ENCODE results near the gene PMFBP1.

PMFBP1 gene

GRCh38 chr16:72171236-72171635, 719 bp downstream of the PMFBP1 start:
- Histone ChIP-seq H3K36me3 (ENCODE audit: insufficient read depth, low read length) (no peaks in the 10 kb centered on the region), H3K27me3 (ENCODE audit: insufficient read depth, low read length) (no peaks in the 10 kb centered on the region), H3K4me3 (ENCODE audit: low read length) (no peak overlapping the region), H2AFZ (ENCODE audit: low read depth, low read length) (no peak overlapping the region), H3K9me3 (ENCODE audit: low read length) (peaks cover 2% of the 10 kb centered on the region), H3K4me1 (ENCODE audit: insufficient read depth, low read length) (peaks cover 8% of the 10 kb centered on the region)

GRCh38 chr16:72169708-72170107, 2.2 kb downstream of the PMFBP1 start:
- Histone ChIP-seq H3K9me3 (ENCODE audit: low read length) (no peaks in the 10 kb centered on the region), H3K4me3 (ENCODE audit: low read length) (no peak overlapping the region), H3K36me3 (ENCODE audit: insufficient read depth, low read length) (no peaks in the 10 kb centered on the region), H3K27me3 (ENCODE audit: insufficient read depth, low read length) (no peaks in the 10 kb centered on the region), H2AFZ (ENCODE audit: low read depth, low read length) (no peak overlapping the region), H3K4me1 (ENCODE audit: insufficient read depth, low read length) (peaks cover 11% of the 10 kb centered on the region)

- no peaks in the 10 kb centered on the region for H3K36me3 ChIP-seq (ENCODE audit: insufficient read depth, low read length)
- H3K4me1 ChIP-seq (ENCODE audit: insufficient read depth, low read length): peaks cover 14% of the 10 kb centered on the region
- H3K27me3 ChIP-seq (ENCODE audit: insufficient read depth, low read length): no peaks in the 10 kb centered on the region
- H3K9me3 ChIP-seq (ENCODE audit: low read length): no peaks in the 10 kb centered on the region
- no peak overlapping the region for H3K4me3 ChIP-seq (ENCODE audit: low read length)
- H2AFZ ChIP-seq (ENCODE audit: low read depth, low read length): no peak overlapping the region
Observed at GRCh38 chr16:72168365-72168764, 3.6 kb downstream of the PMFBP1 start.

GRCh38 chr16:72166954-72167561, 4.9 kb downstream of the PMFBP1 start:
- Histone ChIP-seq H3K9me3 (ENCODE audit: low read length) (no peaks in the 10 kb centered on the region), H3K4me1 (ENCODE audit: insufficient read depth, low read length) (peaks cover 13% of the 10 kb centered on the region), H3K27me3 (ENCODE audit: insufficient read depth, low read length) (no peaks in the 10 kb centered on the region), H3K36me3 (ENCODE audit: insufficient read depth, low read length) (no peaks in the 10 kb centered on the region), H2AFZ (ENCODE audit: low read depth, low read length) (no peak overlapping the region), H3K4me3 (ENCODE audit: low read length) (no peak overlapping the region)

- H2AFZ ChIP-seq (ENCODE audit: low read depth, low read length): no peak overlapping the region
- H3K4me1 ChIP-seq (ENCODE audit: insufficient read depth, low read length): peaks cover 13% of the 10 kb centered on the region
- no peaks in the 10 kb centered on the region for H3K27me3 ChIP-seq (ENCODE audit: insufficient read depth, low read length)
- no peaks in the 10 kb centered on the region for H3K36me3 ChIP-seq (ENCODE audit: insufficient read depth, low read length)
- H3K4me3 ChIP-seq (ENCODE audit: low read length): no peak overlapping the region
- H3K9me3 ChIP-seq (ENCODE audit: low read length): no peaks in the 10 kb centered on the region
Observed at GRCh38 chr16:72166151-72166550, 5.8 kb downstream of the PMFBP1 start.

- no peaks in the 10 kb centered on the region for H3K36me3 ChIP-seq (ENCODE audit: insufficient read depth, low read length)
- H3K4me1 ChIP-seq (ENCODE audit: insufficient read depth, low read length): peaks cover 13% of the 10 kb centered on the region
- H3K9me3 ChIP-seq (ENCODE audit: low read length): no peaks in the 10 kb centered on the region
- no peak overlapping the region for H2AFZ ChIP-seq (ENCODE audit: low read depth, low read length)
- no peak overlapping the region for H3K4me3 ChIP-seq (ENCODE audit: low read length)
- no peaks in the 10 kb centered on the region for H3K27me3 ChIP-seq (ENCODE audit: insufficient read depth, low read length)
Observed at GRCh38 chr16:72164691-72165090, 7.3 kb downstream of the PMFBP1 start.

GRCh38 chr16:72162105-72162692, 9.8 kb downstream of the PMFBP1 start:
- peaks cover 13% of the 10 kb centered on the region for H3K4me1 ChIP-seq (ENCODE audit: insufficient read depth, low read length)
- no peak overlapping the region for H2AFZ ChIP-seq (ENCODE audit: low read depth, low read length)
- no peaks in the 10 kb centered on the region for H3K9me3 ChIP-seq (ENCODE audit: low read length)
- H3K36me3 ChIP-seq (ENCODE audit: insufficient read depth, low read length): no peaks in the 10 kb centered on the region
- no peaks in the 10 kb centered on the region for H3K27me3 ChIP-seq (ENCODE audit: insufficient read depth, low read length)
- H3K4me3 ChIP-seq (ENCODE audit: low read length): no peak overlapping the region

- Histone ChIP-seq H2AFZ (ENCODE audit: low read depth, low read length) (no peak overlapping the region), H3K36me3 (ENCODE audit: insufficient read depth, low read length) (no peaks in the 10 kb centered on the region), H3K27me3 (ENCODE audit: insufficient read depth, low read length) (no peaks in the 10 kb centered on the region), H3K4me1 (ENCODE audit: insufficient read depth, low read length) (peaks cover 11% of the 10 kb centered on the region), H3K9me3 (ENCODE audit: low read length) (no peaks in the 10 kb centered on the region), H3K4me3 (ENCODE audit: low read length) (no peak overlapping the region)
Observed at GRCh38 chr16:72159801-72160200, 12.2 kb downstream of the PMFBP1 start.

- H3K36me3 ChIP-seq (ENCODE audit: insufficient read depth, low read length): no peaks in the 10 kb centered on the region
- H3K4me1 ChIP-seq (ENCODE audit: insufficient read depth, low read length): peaks cover 7% of the 10 kb centered on the region
Observed at GRCh38 chr16:72159386-72159785, 12.6 kb downstream of the PMFBP1 start.

GRCh38 chr16:72149676-72150464, 22.1 kb downstream of the PMFBP1 start:
- H2AFZ ChIP-seq (ENCODE audit: low read depth, low read length): no peak overlapping the region
- H3K4me3 ChIP-seq (ENCODE audit: low read length): no peak overlapping the region
- no peaks in the 10 kb centered on the region for H3K4me1 ChIP-seq (ENCODE audit: insufficient read depth, low read length)
- H3K36me3 ChIP-seq (ENCODE audit: insufficient read depth, low read length): no peaks in the 10 kb centered on the region
- no peaks in the 10 kb centered on the region for H3K27me3 ChIP-seq (ENCODE audit: insufficient read depth, low read length)
- H3K9me3 ChIP-seq (ENCODE audit: low read length): no peaks in the 10 kb centered on the region

More at GRCh38 chr16:72159386-72159785, 12.6 kb downstream of the PMFBP1 start:
- H2AFZ ChIP-seq (ENCODE audit: low read depth, low read length): no peak overlapping the region
- no peak overlapping the region for H3K4me3 ChIP-seq (ENCODE audit: low read length)
- no peaks in the 10 kb centered on the region for H3K9me3 ChIP-seq (ENCODE audit: low read length)
- no peaks in the 10 kb centered on the region for H3K27me3 ChIP-seq (ENCODE audit: insufficient read depth, low read length)

GRCh38 chr16:72142476-72142875, 29.5 kb downstream of the PMFBP1 start:
- Histone ChIP-seq H3K4me3 (ENCODE audit: low read length) (no peak overlapping the region), H3K9me3 (ENCODE audit: low read length) (no peaks in the 10 kb centered on the region), H3K27me3 (ENCODE audit: insufficient read depth, low read length) (no peaks in the 10 kb centered on the region), H3K36me3 (ENCODE audit: insufficient read depth, low read length) (no peaks in the 10 kb centered on the region), H3K4me1 (ENCODE audit: insufficient read depth, low read length) (no peaks in the 10 kb centered on the region), H2AFZ (ENCODE audit: low read depth, low read length) (no peak overlapping the region)

- Histone ChIP-seq H3K4me3 (ENCODE audit: low read length) (no peak overlapping the region), H3K27me3 (ENCODE audit: insufficient read depth, low read length) (no peaks in the 10 kb centered on the region), H3K9me3 (ENCODE audit: low read length) (no peaks in the 10 kb centered on the region), H3K36me3 (ENCODE audit: insufficient read depth, low read length) (no peaks in the 10 kb centered on the region), H3K4me1 (ENCODE audit: insufficient read depth, low read length) (no peaks in the 10 kb centered on the region), H2AFZ (ENCODE audit: low read depth, low read length) (no peak overlapping the region)
Observed at GRCh38 chr16:72139908-72140307, 32.0 kb downstream of the PMFBP1 start.

- H3K27me3 ChIP-seq (ENCODE audit: insufficient read depth, low read length): no peaks in the 10 kb centered on the region
- H2AFZ ChIP-seq (ENCODE audit: low read depth, low read length): no peak overlapping the region
- no peaks in the 10 kb centered on the region for H3K36me3 ChIP-seq (ENCODE audit: insufficient read depth, low read length)
- H3K9me3 ChIP-seq (ENCODE audit: low read length): no peaks in the 10 kb centered on the region
- H3K4me1 ChIP-seq (ENCODE audit: insufficient read depth, low read length): no peaks in the 10 kb centered on the region
- H3K4me3 ChIP-seq (ENCODE audit: low read length): no peak overlapping the region
Observed at GRCh38 chr16:72138064-72138572, 33.8 kb downstream of the PMFBP1 start.
